CD8-positive, alpha-beta memory T cell (primary cell): Measurements from ENCODE around the gene SINHCAF. TPM values are rescaled to one million over a fixed set of nuclear protein-coding genes. Genes with fewer than 3 reads are reported as not detected.
A peak's percentile ranks its signal among the peaks of the same experiment; 100 is the strongest.

Experiments
- CTCF ChIA-PET: fragments of 350-600 bp; sonication (Branson Sonifier 250); formaldehyde crosslinking; loops from one replicate; lab custom pipeline; 2021; ENCODE audit warnings: antibody characterized with exemption; lab: Charles Lee
- POLR2A ChIA-PET: fragments of 350-600 bp; sonication (Branson Sonifier 250); formaldehyde crosslinking; loops from one replicate; lab custom pipeline; 2021; ENCODE audit warnings: antibody characterized with exemption; lab: Charles Lee
- DNase-seq, 5 donors: peaks; one replicate each; pipeline versions ENCODE4 v3.0.0 to v3.0.0-alpha.2; 2020 to 2022; ENCODE audit warnings: mixed read lengths in 1 of 5
- H3K27ac ChIP-seq: one replicate; pipeline ENCODE4 v1.7.0; 2013; ENCODE audit warnings: low read depth, mild to moderate bottlenecking, low read length, moderate library complexity
- H3K27me3 ChIP-seq: 2 replicates; pipeline ENCODE4 v1.7.0; 2013; ENCODE audit warnings: low read length, mild to moderate bottlenecking; ENCODE audit not compliant: insufficient read depth, poor library complexity, severe bottlenecking
- H3K36me3 ChIP-seq: 2 replicates; pipeline ENCODE4 v1.7.0; 2013; ENCODE audit warnings: mild to moderate bottlenecking, low read length, moderate library complexity; ENCODE audit not compliant: insufficient read depth
- H3K4me1 ChIP-seq: 2 replicates; pipeline ENCODE4 v1.7.0; 2013; ENCODE audit warnings: mild to moderate bottlenecking, low read length, moderate library complexity; ENCODE audit not compliant: insufficient read depth
- H3K4me3 ChIP-seq: 2 replicates; pipeline ENCODE4 v1.7.0; 2013; ENCODE audit warnings: mild to moderate bottlenecking, low read length
- H3K9me3 ChIP-seq: 2 replicates; pipeline ENCODE4 v1.7.0; 2013; ENCODE audit warnings: mild to moderate bottlenecking, low read length
- H3K27ac Mint-ChIP-seq, 8 donors: one replicate each; pipeline ENCODE4 v1.8.0; 2020 to 2021; ENCODE audit warnings: mixed read lengths in 8 of 8, mild to moderate bottlenecking in 6 of 8, inconsistent platforms in 3 of 8, moderate library complexity in 3 of 8
- H3K27me3 Mint-ChIP-seq, 2 donors: one replicate each; pipeline ENCODE4 v1.8.0; 2020 to 2021; ENCODE audit warnings: mixed read lengths in 2 of 2, mild to moderate bottlenecking in 1 of 2, moderate library complexity in 1 of 2
- H3K36me3 Mint-ChIP-seq, 3 donors: one replicate each; pipeline ENCODE4 v1.8.0; 2020 to 2021; ENCODE audit warnings: mixed read lengths in 3 of 3, inconsistent platforms in 1 of 3, mild to moderate bottlenecking in 1 of 3
- H3K4me1 Mint-ChIP-seq, 3 donors: one replicate each; pipeline ENCODE4 v1.8.0; 2020 to 2021; ENCODE audit warnings: mixed read lengths in 3 of 3, inconsistent platforms in 1 of 3, mild to moderate bottlenecking in 1 of 3
- H3K4me3 Mint-ChIP-seq, 7 donors: one replicate each; pipeline ENCODE4 v1.8.0; 2020 to 2021; ENCODE audit warnings: mixed read lengths in 7 of 7, mild to moderate bottlenecking in 6 of 7, moderate library complexity in 4 of 7, inconsistent platforms in 2 of 7
- H3K9me3 Mint-ChIP-seq, 5 donors: one replicate each; pipeline ENCODE4 v1.8.0; 2020 to 2022; ENCODE audit warnings: mixed read lengths in 5 of 5, mild to moderate bottlenecking in 3 of 5, moderate library complexity in 2 of 5, inconsistent platforms in 1 of 5
- polyA plus RNA-seq: library from polyadenylated mRNA; unstranded; fragments of 300-500 nt; fragmentation: Illumina TruSeq; gene quantifications from one replicate; pipeline ENCODE4 v1.2.3, GENCODE V29; 2021
- total RNA-seq, 2 experiments: library from RNA; stranded (reverse); gene quantifications; one replicate each; pipeline ENCODE4 v1.2.3, GENCODE V29; 2021

SINHCAF gene
- total and polyA plus RNA-seq, 3 experiments from 2014 or later: 55.9 to 149 (median 143) TPM

DNA sequence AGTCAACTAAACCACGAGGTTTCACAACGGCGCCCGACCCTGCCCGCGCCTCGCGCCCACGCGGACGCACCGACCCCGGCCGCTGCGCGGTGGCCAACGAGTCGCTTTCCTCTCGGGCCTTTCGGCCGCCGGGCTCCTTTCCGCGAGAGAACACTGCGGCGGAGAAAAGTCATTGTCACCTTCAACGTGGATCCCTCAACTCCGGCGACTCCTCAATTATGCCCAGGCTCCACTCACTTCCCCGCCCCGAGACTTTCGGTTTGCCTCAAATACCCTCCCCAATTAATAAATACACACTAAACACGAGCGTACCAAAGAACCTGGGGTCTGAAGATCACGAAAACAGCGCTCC, 450 bp downstream of the SINHCAF start:
- H3K36me3 Mint-ChIP-seq: peaks cover 0 to 23% (median 0%) of the 10 kb centered on the region in 3 donors

DNA sequence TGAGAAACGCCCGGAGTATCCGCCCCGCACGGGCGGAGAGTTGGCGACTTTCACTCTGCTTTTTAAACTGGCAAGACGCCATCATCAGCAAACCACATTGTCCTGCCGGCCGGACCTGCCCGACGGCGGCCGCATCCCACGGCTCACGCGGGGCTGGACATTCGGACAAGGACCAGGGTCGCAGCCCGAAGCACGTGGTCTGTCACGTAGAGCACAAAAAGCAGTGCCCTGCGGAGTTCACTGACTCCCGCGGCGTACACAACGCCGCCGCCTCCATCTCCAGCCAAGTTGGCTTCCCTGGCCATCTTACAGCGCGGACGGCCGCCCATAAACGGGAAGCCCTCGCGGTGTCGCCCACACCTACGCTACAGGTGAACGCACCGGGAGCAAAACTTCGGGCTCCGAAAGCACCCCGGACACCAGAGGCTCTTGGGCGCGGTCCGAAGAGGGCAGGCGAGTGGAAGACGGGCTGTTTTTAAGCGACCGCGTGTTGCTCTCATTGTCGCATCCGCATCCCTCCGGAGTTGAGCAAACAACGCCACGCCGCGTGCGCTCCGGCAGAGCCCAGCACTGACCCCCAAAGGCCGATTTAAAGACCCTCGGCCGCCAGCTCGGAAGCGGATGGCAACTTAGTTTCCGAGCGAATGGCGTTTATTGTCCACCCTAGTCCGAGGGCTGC, 966 bp downstream of the SINHCAF start:
- Histone ChIP-seq H3K4me3 (peak overlapping the region; percentile 81), H3K4me1 (peaks cover 31% of the 10 kb centered on the region), H3K27me3 (no peaks in the 10 kb centered on the region), H3K36me3 (no peaks in the 10 kb centered on the region), H3K27ac (peak overlapping the region; percentile 91), H3K9me3 (no peaks in the 10 kb centered on the region)
- ChIA-PET CTCF (no interaction called here), POLR2A (interaction anchor here (1.9 kb wide), 1 partner anchor 1944 kb away, joined by 4 read pairs; the partner anchor contains the start of gene ERGIC2)
- H3K4me1 Mint-ChIP-seq: peaks cover 40 to 56% (median 54%) of the 10 kb centered on the region in 3 donors
- peaks cover 0 to 4% of the 10 kb centered on the region in 2 donors for H3K27me3 Mint-ChIP-seq
- H3K4me3 Mint-ChIP-seq: peak overlapping the region; percentile 89 to 100 (median 98)
- DNase-seq: peak; percentile 10 to 66 (median 41)
- H3K36me3 Mint-ChIP-seq: peaks cover 0 to 23% (median 0%) of the 10 kb centered on the region in 3 donors
- no peaks in the 10 kb centered on the region for H3K9me3 Mint-ChIP-seq
- peak overlapping the region; percentile 89 to 99 (median 94) for H3K27ac Mint-ChIP-seq

More for the DNA sequence above, 450 bp downstream of the SINHCAF start:
- H3K4me1 Mint-ChIP-seq: peaks cover 36 to 51% (median 48%) of the 10 kb centered on the region in 3 donors
- H3K4me3 Mint-ChIP-seq: peak overlapping the region; percentile 89 to 100 (median 98)
- H3K27me3 Mint-ChIP-seq: peaks cover 0 to 4% of the 10 kb centered on the region in 2 donors
- peak overlapping the region; percentile 91 for H3K27ac ChIP-seq
- ChIA-PET POLR2A (no interaction called here), CTCF (no interaction called here)
- H3K36me3 ChIP-seq: no peaks in the 10 kb centered on the region
- peak in 1 of 5 donors; percentile 2 for DNase-seq
- no peaks in the 10 kb centered on the region for H3K27me3 ChIP-seq
- H3K9me3 Mint-ChIP-seq: no peaks in the 10 kb centered on the region
- peaks cover 26% of the 10 kb centered on the region for H3K4me1 ChIP-seq
- peak overlapping the region; percentile 89 to 99 (median 97) for H3K27ac Mint-ChIP-seq
- peak overlapping the region; percentile 81 for H3K4me3 ChIP-seq
- H3K9me3 ChIP-seq: no peaks in the 10 kb centered on the region

DNA sequence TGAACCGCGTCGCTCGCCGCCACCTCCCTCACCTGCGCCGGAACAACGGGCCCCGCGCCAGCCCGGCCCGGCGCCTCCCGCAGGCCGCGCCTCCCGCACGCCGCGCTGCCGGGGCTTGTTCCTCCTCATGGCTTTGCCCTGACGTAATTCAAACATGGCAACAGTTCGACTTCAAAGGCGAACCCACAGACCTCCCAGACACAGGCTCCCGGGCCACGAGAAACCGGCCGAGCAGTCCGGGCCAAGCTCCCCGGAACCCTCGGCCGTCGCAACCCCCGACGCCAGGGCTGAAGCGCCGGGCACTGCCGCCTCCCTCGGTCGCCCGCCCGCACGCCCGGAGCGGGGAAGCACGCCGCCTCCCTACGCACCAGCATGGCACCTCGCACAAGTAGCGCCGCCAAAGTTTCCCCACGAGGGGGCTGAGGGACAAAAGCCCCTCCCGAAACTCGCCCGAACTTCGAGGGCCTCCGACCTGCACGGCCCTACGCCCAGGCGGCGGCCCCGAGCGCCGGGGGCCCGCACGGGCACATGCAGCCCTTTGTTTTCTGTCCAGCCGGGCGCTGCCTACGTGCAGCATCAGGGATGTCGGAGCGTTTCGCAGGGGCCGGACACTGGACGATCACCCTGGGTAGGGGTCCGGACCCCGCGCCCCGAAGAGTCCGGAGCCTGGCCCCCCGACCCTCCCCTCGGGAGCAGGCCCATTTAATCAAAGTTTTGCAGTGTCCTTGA, 1.7 kb downstream of the SINHCAF start:
- DNase-seq: peak; percentile 61 to 92 (median 85)
- Mint-ChIP-seq H3K4me1 (peaks cover 47 to 63% (median 61%) of the 10 kb centered on the region in 3 donors), H3K27me3 (peaks cover 0 to 4% of the 10 kb centered on the region in 2 donors), H3K9me3 (no peaks in the 10 kb centered on the region), H3K27ac (peak overlapping the region; percentile 89 to 99 (median 97)), H3K4me3 (peak overlapping the region; percentile 89 to 100 (median 98)), H3K36me3 (peaks cover 0 to 23% (median 0%) of the 10 kb centered on the region in 3 donors)
- CTCF ChIA-PET: no interaction called here
- H3K27ac ChIP-seq: peak overlapping the region; percentile 91
- H3K27me3 ChIP-seq: no peaks in the 10 kb centered on the region
- POLR2A ChIA-PET: interaction anchor here (0.5 to 1.9 kb wide), 3 partner anchors 22 to 1943 kb away, joined by 4 to 13 read pairs (median 7); partner anchors contain the start of gene ERGIC2
- H3K4me3 ChIP-seq: peak overlapping the region; percentile 81
- H3K9me3 ChIP-seq: no peaks in the 10 kb centered on the region
- no peaks in the 10 kb centered on the region for H3K36me3 ChIP-seq
- peaks cover 38% of the 10 kb centered on the region for H3K4me1 ChIP-seq

DNA sequence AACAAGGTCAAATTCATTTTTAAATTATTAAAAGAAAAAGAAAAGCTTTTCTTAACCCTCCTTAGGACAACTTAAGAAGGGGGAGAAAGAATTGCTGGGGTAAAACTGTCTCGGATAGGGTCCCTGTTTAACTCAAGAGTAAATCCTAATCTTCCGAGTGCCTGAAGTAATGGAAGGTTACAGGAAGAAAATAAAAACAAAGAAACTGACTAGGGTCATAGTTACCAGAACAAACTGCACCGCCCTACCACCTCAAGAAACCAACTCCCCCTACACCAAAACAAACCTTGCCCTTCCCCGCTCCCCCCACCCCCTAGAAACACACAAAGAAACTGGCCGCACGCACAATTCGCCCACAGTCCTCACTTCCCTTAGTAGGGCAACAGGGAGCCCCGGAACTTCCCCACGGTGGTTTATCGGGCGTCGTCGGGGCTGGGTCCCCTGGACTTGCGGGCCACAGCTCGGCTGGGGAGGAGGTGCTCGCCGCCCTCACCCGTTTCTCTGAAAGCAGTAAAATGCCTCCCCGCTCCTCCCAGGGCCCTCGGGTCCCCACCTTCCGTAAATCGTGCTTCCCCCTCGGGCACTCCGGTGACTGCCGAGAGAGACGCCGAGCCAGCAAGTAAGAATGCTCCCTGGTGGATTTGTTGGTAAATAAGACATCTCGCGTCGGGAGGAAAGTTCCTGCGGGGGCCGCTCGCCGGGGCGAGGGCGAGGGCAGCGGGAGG, 2.4 kb downstream of the SINHCAF start:
- Mint-ChIP-seq H3K36me3 (peaks cover 0 to 23% (median 0%) of the 10 kb centered on the region in 3 donors), H3K4me1 (peaks cover 54 to 70% (median 68%) of the 10 kb centered on the region in 3 donors), H3K27ac (peak overlapping the region; percentile 89 to 99 (median 97)), H3K27me3 (peaks cover 0 to 2% of the 10 kb centered on the region in 2 donors), H3K4me3 (peak overlapping the region; percentile 89 to 100 (median 98)), H3K9me3 (no peaks in the 10 kb centered on the region)
- DNase-seq: peak in 3 of 5 donors; percentile 46 to 79 (median 58)
- peaks cover 45% of the 10 kb centered on the region for H3K4me1 ChIP-seq
- H3K4me3 ChIP-seq: peak overlapping the region; percentile 81
- no peaks in the 10 kb centered on the region for H3K36me3 ChIP-seq
- POLR2A ChIA-PET: interaction anchor here (0.5 to 1.9 kb wide), 4 partner anchors 14 to 1943 kb away, joined by 4 to 13 read pairs (median 8); partner anchors contain the start of gene ERGIC2
- H3K27ac ChIP-seq: peak overlapping the region; percentile 91
- CTCF ChIA-PET: interaction anchor here (2.0 kb wide), 1 partner anchor 52 kb away, joined by 6 read pairs; no protein-coding TSS in a partner anchor
- no peaks in the 10 kb centered on the region for H3K9me3 ChIP-seq
- H3K27me3 ChIP-seq: no peaks in the 10 kb centered on the region

DNA sequence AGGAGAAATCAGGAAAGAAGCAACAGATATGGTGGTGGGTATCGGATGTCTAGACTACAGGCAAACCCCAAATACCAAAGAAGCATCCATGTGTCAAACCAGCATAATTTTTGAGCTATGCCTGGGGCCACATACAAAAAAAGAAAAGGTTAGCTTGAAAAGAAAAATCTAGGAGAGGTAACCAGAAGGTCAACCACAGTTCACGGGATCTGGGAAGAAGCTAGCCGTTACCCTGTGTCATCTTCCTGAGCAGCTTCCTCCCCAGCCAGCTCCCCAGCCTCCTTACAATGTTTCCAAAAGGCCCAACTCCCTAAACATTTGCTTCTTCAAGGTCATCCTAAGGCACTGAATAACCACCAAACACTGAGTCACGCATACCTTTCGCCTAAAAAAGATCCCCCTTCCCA, 3.1 kb downstream of the SINHCAF start:
- Mint-ChIP-seq H3K9me3 (no peaks in the 10 kb centered on the region), H3K27ac (peak overlapping the region in 7 of 8 donors; percentile 64 to 99 (median 97)), H3K4me1 (peaks cover 61 to 78% (median 75%) of the 10 kb centered on the region in 3 donors), H3K27me3 (peaks cover 0 to 2% of the 10 kb centered on the region in 2 donors), H3K36me3 (peaks cover 0 to 23% (median 0%) of the 10 kb centered on the region in 3 donors), H3K4me3 (peak overlapping the region; percentile 89 to 100 (median 98))
- H3K4me1 ChIP-seq: peaks cover 52% of the 10 kb centered on the region
- peak overlapping the region; percentile 91 for H3K27ac ChIP-seq
- ChIA-PET POLR2A (interaction anchor here (0.6 to 1.9 kb wide), 2 partner anchors 15 to 1942 kb away, joined by 4 to 9 read pairs; partner anchors contain the start of gene ERGIC2), CTCF (interaction anchor here (2.0 kb wide), 1 partner anchor 51 kb away, joined by 6 read pairs; no protein-coding TSS in a partner anchor)
- DNase-seq: no peak
- H3K4me3 ChIP-seq: peak overlapping the region; percentile 81
- no peaks in the 10 kb centered on the region for H3K9me3 ChIP-seq
- H3K27me3 ChIP-seq: no peaks in the 10 kb centered on the region
- H3K36me3 ChIP-seq: no peaks in the 10 kb centered on the region

DNA sequence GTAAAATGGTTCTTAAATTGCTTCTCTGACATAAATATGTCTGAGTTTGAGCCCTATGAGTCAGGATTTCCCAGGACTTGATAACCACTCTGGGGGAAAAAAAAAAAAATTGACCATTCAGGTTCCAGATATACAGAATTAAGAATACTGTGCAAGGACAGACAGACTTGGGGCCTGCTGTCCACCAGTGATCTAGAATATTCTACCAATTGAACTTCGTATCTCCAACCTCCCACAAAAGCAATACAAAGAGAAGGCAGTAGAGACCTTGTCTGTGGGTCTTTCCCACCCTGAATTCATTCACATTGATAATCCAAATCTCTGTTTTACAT, 4.1 kb downstream of the SINHCAF start:
- Mint-ChIP-seq H3K27me3 (peaks cover 0 to 2% of the 10 kb centered on the region in 2 donors), H3K4me1 (peaks cover 68 to 82% (median 80%) of the 10 kb centered on the region in 3 donors), H3K4me3 (peak overlapping the region; percentile 19 to 100 (median 49)), H3K27ac (peak overlapping the region; percentile 20 to 89 (median 64)), H3K9me3 (no peaks in the 10 kb centered on the region), H3K36me3 (peaks cover 0 to 23% (median 0%) of the 10 kb centered on the region in 3 donors)
- no peaks in the 10 kb centered on the region for H3K27me3 ChIP-seq
- no peak overlapping the region for H3K4me3 ChIP-seq
- ChIA-PET POLR2A (no interaction called here), CTCF (interaction anchor here (2.0 kb wide), 1 partner anchor 50 kb away, joined by 6 read pairs; no protein-coding TSS in a partner anchor)
- no peak for DNase-seq
- peak overlapping the region; percentile 10 for H3K27ac ChIP-seq
- H3K36me3 ChIP-seq: no peaks in the 10 kb centered on the region
- H3K9me3 ChIP-seq: no peaks in the 10 kb centered on the region
- H3K4me1 ChIP-seq: peaks cover 59% of the 10 kb centered on the region

DNA sequence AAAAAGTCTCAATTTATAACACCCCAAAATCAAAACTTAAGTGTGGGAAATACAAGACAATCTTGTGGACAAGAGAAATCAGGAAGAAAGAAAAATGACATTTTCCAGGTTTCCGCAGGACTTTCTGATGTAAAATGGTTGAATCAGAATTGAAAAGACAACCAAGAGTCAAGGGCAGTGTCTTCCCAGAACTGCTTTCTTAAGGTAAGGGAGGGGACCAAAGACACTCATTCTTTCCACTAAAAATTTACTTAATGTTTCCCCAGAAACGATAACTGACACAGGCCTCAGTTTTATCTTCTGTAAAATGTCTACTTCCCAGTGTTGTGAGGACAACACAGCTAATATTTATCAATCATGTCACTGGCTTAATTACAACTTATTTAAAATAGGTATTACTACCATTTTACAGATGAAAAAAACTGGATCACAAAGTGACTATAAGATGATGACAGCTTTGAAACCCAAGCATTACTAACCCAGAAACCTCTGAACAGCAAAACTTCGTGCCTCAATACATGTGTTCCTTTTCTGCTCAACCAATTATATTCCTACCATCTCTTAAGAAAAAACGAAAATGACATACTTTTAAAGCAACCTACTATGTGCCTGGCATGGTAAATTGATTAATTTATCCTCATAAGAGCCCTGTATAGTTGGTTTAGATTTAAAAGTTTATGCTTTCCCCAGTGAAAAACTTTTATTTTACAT, 4.6 kb downstream of the SINHCAF start:
- Mint-ChIP-seq H3K4me1 (peaks cover 70 to 82% (median 79%) of the 10 kb centered on the region in 3 donors), H3K27me3 (peaks cover 0 to 2% of the 10 kb centered on the region in 2 donors), H3K9me3 (no peaks in the 10 kb centered on the region), H3K36me3 (peaks cover 0 to 23% (median 0%) of the 10 kb centered on the region in 3 donors), H3K27ac (peak overlapping the region in 7 of 8 donors; percentile 35 to 89 (median 59)), H3K4me3 (peak overlapping the region; percentile 4 to 66 (median 49))
- Histone ChIP-seq H3K27me3 (no peaks in the 10 kb centered on the region), H3K4me3 (no peak overlapping the region), H3K9me3 (no peaks in the 10 kb centered on the region), H3K27ac (peak overlapping the region; percentile 10), H3K4me1 (peaks cover 65% of the 10 kb centered on the region), H3K36me3 (no peaks in the 10 kb centered on the region)
- DNase-seq: no peak
- ChIA-PET CTCF (no interaction called here), POLR2A (interaction anchor here (0.6 kb wide), 1 partner anchor 23 kb away, joined by 3 read pairs; no protein-coding TSS in a partner anchor)
